ENCODE measurements around the gene SLC1A4. TPM values are rescaled to one million over a fixed set of nuclear protein-coding genes. Genes with fewer than 3 reads are reported as not detected.

Gene SLC1A4
- total and polyA plus RNA-seq, 10 of the 15 experiments (the other 5 are each of a cell fraction or from before 2014, with no cell fraction given), result 10.8 to 43.2 (median 27.7) TPM

DNA sequence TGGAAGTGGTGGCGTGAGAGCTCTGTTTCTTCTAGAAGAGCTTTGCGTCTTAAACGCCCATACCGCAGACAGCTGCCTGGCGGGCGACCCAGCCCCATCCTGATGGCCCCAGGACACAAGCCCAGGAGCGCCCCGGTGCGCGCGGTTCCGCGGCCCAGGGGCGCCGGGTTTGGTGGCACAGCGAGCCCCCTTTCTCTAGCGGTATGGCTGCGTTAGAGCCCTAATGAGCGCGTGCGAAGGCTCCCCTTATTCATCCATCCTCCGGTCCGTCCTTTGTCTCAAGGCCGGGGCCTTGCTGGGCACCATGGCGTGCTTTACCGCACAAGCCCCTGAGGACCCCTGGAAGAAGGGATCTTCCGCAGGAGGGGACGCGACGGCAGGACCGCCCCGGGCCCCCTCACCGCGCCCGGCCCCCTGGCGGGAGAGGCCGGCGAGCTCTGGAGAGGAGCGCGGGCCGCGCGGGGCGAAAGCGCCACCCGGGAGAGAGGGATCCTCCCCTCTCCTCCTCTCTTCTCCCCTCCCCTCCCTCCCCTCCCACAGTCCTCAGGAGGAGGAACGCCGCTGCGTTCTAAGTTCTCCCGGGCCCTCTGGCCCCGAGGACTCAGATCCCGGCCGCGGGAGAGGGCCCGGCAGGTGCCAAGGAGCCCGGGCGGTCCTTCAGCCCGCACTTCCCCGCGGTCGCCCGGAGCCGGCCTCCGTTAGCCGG, 626 bp upstream of the SLC1A4 start:
- WGBS (ENCODE audit: insufficient coverage, insufficient replicate concordance, low lambda C conversion rate, missing lambda C conversion rate), result 1% methylated on average over 53 of the region's 65 CpGs
- H3K79me2 ChIP-seq (ENCODE audit: control insufficient read depth, insufficient read depth, low read length), result peaks cover 47% of the 10 kb centered on the region
- TF ChIP-seq ZNF207 (IDR thresholded peaks at IDR 0.05; ENCODE audit: borderline replicate concordance) (peak; percentile 47; the same call in 1 of the 2 replicates), NFYB (IDR thresholded peaks at IDR 0.05; ENCODE audit: insufficient read depth, low read depth, low read length) (0 out of 2 replicates have a peak, but pooled peaks have one; percentile 41), ZSCAN29 (IDR thresholded peaks at IDR 0.05) (no peak), DPF2 (IDR thresholded peaks at IDR 0.05) (peak; percentile 79; the same call in 1 of the 2 replicates), IKZF1 (conservative IDR thresholded peaks at IDR 0.05) (peak; percentile 62; the same call in 1 of the 2 replicates), MTA3 (IDR thresholded peaks at IDR 0.05; ENCODE audit: borderline replicate concordance, low read length) (peak; percentile 72; the same call in 1 of the 2 replicates), POLR2A (IDR thresholded peaks at IDR 0.05; ENCODE audit: low read depth, low read length) (peak; percentile 59), BCL11A (IDR thresholded peaks at IDR 0.05; ENCODE audit: low read depth, low read length) (0 out of 2 replicates have a peak, but pooled peaks have one; percentile 70)
- TF ChIP-seq, protein P1, sequence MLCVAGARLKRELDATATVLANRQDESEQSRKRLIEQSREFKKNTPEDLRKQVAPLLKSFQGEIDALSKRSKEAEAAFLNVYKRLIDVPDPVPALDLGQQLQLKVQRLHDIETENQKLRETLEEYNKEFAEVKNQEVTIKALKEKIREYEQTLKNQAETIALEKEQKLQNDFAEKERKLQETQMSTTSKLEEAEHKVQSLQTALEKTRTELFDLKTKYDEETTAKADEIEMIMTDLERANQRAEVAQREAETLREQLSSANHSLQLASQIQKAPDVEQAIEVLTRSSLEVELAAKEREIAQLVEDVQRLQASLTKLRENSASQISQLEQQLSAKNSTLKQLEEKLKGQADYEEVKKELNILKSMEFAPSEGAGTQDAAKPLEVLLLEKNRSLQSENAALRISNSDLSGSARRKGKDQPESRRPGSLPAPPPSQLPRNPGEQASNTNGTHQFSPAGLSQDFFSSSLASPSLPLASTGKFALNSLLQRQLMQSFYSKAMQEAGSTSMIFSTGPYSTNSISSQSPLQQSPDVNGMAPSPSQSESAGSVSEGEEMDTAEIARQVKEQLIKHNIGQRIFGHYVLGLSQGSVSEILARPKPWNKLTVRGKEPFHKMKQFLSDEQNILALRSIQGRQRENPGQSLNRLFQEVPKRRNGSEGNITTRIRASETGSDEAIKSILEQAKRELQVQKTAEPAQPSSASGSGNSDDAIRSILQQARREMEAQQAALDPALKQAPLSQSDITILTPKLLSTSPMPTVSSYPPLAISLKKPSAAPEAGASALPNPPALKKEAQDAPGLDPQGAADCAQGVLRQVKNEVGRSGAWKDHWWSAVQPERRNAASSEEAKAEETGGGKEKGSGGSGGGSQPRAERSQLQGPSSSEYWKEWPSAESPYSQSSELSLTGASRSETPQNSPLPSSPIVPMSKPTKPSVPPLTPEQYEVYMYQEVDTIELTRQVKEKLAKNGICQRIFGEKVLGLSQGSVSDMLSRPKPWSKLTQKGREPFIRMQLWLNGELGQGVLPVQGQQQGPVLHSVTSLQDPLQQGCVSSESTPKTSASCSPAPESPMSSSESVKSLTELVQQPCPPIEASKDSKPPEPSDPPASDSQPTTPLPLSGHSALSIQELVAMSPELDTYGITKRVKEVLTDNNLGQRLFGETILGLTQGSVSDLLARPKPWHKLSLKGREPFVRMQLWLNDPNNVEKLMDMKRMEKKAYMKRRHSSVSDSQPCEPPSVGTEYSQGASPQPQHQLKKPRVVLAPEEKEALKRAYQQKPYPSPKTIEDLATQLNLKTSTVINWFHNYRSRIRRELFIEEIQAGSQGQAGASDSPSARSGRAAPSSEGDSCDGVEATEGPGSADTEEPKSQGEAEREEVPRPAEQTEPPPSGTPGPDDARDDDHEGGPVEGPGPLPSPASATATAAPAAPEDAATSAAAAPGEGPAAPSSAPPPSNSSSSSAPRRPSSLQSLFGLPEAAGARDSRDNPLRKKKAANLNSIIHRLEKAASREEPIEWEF (IDR thresholded peaks at IDR 0.05; ENCODE audit: insufficient replicate concordance, low read depth, low read length), result no peak
- TF ChIP-seq, protein P2, sequence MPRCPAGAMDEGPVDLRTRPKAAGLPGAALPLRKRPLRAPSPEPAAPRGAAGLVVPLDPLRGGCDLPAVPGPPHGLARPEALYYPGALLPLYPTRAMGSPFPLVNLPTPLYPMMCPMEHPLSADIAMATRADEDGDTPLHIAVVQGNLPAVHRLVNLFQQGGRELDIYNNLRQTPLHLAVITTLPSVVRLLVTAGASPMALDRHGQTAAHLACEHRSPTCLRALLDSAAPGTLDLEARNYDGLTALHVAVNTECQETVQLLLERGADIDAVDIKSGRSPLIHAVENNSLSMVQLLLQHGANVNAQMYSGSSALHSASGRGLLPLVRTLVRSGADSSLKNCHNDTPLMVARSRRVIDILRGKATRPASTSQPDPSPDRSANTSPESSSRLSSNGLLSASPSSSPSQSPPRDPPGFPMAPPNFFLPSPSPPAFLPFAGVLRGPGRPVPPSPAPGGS (IDR thresholded peaks at IDR 0.05; ENCODE audit: borderline replicate concordance, insufficient read depth, low read depth, low read length, poor library complexity, severe bottlenecking), result peak; percentile 53
- TF ChIP-seq, protein P3, sequence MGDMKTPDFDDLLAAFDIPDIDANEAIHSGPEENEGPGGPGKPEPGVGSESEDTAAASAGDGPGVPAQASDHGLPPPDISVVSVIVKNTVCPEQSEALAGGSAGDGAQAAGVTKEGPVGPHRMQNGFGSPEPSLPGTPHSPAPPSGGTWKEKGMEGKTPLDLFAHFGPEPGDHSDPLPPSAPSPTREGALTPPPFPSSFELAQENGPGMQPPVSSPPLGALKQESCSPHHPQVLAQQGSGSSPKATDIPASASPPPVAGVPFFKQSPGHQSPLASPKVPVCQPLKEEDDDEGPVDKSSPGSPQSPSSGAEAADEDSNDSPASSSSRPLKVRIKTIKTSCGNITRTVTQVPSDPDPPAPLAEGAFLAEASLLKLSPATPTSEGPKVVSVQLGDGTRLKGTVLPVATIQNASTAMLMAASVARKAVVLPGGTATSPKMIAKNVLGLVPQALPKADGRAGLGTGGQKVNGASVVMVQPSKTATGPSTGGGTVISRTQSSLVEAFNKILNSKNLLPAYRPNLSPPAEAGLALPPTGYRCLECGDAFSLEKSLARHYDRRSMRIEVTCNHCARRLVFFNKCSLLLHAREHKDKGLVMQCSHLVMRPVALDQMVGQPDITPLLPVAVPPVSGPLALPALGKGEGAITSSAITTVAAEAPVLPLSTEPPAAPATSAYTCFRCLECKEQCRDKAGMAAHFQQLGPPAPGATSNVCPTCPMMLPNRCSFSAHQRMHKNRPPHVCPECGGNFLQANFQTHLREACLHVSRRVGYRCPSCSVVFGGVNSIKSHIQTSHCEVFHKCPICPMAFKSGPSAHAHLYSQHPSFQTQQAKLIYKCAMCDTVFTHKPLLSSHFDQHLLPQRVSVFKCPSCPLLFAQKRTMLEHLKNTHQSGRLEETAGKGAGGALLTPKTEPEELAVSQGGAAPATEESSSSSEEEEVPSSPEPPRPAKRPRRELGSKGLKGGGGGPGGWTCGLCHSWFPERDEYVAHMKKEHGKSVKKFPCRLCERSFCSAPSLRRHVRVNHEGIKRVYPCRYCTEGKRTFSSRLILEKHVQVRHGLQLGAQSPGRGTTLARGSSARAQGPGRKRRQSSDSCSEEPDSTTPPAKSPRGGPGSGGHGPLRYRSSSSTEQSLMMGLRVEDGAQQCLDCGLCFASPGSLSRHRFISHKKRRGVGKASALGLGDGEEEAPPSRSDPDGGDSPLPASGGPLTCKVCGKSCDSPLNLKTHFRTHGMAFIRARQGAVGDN (IDR thresholded peaks at IDR 0.05), result peak; percentile 56; the same call in 1 of the 2 replicates

More for the DNA sequence above, 626 bp upstream of the SLC1A4 start:
- Histone ChIP-seq H3K4me2 (ENCODE audit: control insufficient read depth, insufficient read depth) (peak overlapping the region; percentile 75), H3K27me3 (replicated peaks in 1 of 2; ENCODE audit: control insufficient read depth in 2 of 2, insufficient read depth in 2 of 2, low read length in 1 of 2) (no peaks in the 10 kb centered on the region), H3K9me3 (replicated peaks; ENCODE audit: control insufficient read depth, insufficient read depth, low read length) (no peaks in the 10 kb centered on the region), H4K20me1 (ENCODE audit: control insufficient read depth, insufficient read depth) (no peaks in the 10 kb centered on the region), H3K4me3 (peak overlapping the region; percentile 99), H3K36me3 (ENCODE audit: control insufficient read depth in 2 of 2, insufficient read depth in 2 of 2, low read length in 1 of 2) (no peaks in the 10 kb centered on the region; a peak in 1 of 4 replicates), H3K27ac (ENCODE audit: control insufficient read depth, insufficient read depth) (peak overlapping the region; percentile 89), H3K4me1 (ENCODE audit: control insufficient read depth, insufficient read depth, low read length) (peaks cover 28% of the 10 kb centered on the region), H3K9ac (ENCODE audit: control insufficient read depth, insufficient read depth, low read length) (peak overlapping the region; percentile 91), H2AFZ (ENCODE audit: control insufficient read depth, low read depth, low read length) (peak overlapping the region; percentile 36; the same call in 1 of the 2 replicates)
- CTCF ChIA-PET, result interaction anchor here (0.6 to 2.1 kb wide), 13 partner anchors 16 to 131 kb away, joined by 3 to 10 read pairs (median 4); no protein-coding TSS in a partner anchor
- DNase-seq (ENCODE audit: low read depth, low spot score), result no peak
- intact Hi-C loops (cut with micrococcal nuclease; ENCODE audit: unreplicated experiment) (loop anchor here (1.0 to 5.0 kb wide), 6 partner anchors 44 to 336 kb away; partner anchors contain the start of genes ACTR2 and SERTAD2), in situ Hi-C loops (cut with MboI) (loop anchor here (10.0 kb wide), 1 partner anchor 54 kb away; no protein-coding TSS in a partner anchor)
- RAD21 ChIA-PET (ENCODE audit: unreplicated experiment), result interaction anchor here (0.7 to 10.2 kb wide), 13 partner anchors 8 to 448 kb away, joined by 3 to 73 read pairs (median 4); no protein-coding TSS in a partner anchor
- TSS peak; percentile 55 for BruUV-seq (replicated peaks)
- SMC1A ChIA-PET (ENCODE audit: uncharacterized antibody, unreplicated experiment), result interaction anchor here (1.0 to 5.8 kb wide), 10 partner anchors 9 to 73 kb away, joined by 3 to 28 read pairs (median 6); no protein-coding TSS in a partner anchor
- FAIRE-seq, result no peak
- ATAC-seq, result peak; percentile 46
- POLR2A ChIA-PET, result interaction anchor here (0.7 to 6.1 kb wide), 5 partner anchors 8 to 73 kb away, joined by 3 to 96 read pairs (median 3); no protein-coding TSS in a partner anchor

All from GM12878 (cell line).